DMS 273 (cell line): ENCODE measurements around the gene MAJIN.

Experiments
- DNase-seq: peaks from one replicate; lab custom pipeline; 2025; ENCODE audit not compliant: unreplicated experiment; lab: John Stamatoyannopoulos, UW

The MAJIN gene

GRCh38 chr11:64914123-64914522, 57.8 kb downstream of the MAJIN start:
- no peak for DNase-seq

- DNase-seq = no peak
Measured at GRCh38 chr11:64913171-64913727, 58.7 kb downstream of the MAJIN start.

- no peak for DNase-seq
Measured at GRCh38 chr11:64911689-64912088, 60.2 kb downstream of the MAJIN start.

GRCh38 chr11:64911142-64911541, 60.8 kb downstream of the MAJIN start:
- DNase-seq = no peak

- no peak for DNase-seq
Measured at GRCh38 chr11:64910451-64911093, 61.3 kb downstream of the MAJIN start.

GRCh38 chr11:64909653-64910343, 62.1 kb downstream of the MAJIN start:
- no peak for DNase-seq

GRCh38 chr11:64908766-64909165, 63.1 kb downstream of the MAJIN start:
- DNase-seq = no peak

GRCh38 chr11:64906314-64906635, 65.6 kb downstream of the MAJIN start:
- DNase-seq = no peak

- DNase-seq = no peak
Measured at GRCh38 chr11:64905516-64906313, 66.2 kb downstream of the MAJIN start.

GRCh38 chr11:64903291-64903833, 68.5 kb downstream of the MAJIN start:
- no peak for DNase-seq

GRCh38 chr11:64902102-64902900, 69.6 kb downstream of the MAJIN start:
- DNase-seq = no peak

- DNase-seq = no peak
Measured at GRCh38 chr11:64900774-64901173, 71.1 kb downstream of the MAJIN start.

GRCh38 chr11:64900263-64900678, 71.6 kb downstream of the MAJIN start:
- no peak for DNase-seq

- no peak for DNase-seq
Measured at GRCh38 chr11:64898541-64898940, 73.4 kb downstream of the MAJIN start.

- DNase-seq = no peak
Measured at GRCh38 chr11:64898076-64898445, 73.8 kb downstream of the MAJIN start.

- no peak for DNase-seq
Measured at GRCh38 chr11:64897381-64898075, 74.4 kb downstream of the MAJIN start.

- no peak for DNase-seq
Measured at GRCh38 chr11:64896448-64897022, 75.4 kb downstream of the MAJIN start.

GRCh38 chr11:64894812-64895452, 77.0 kb downstream of the MAJIN start:
- DNase-seq = no peak

- peak; percentile 87 for DNase-seq
Measured at GRCh38 chr11:64894070-64894811, 77.7 kb downstream of the MAJIN start.
